HL-60 (cell line): Measurements from ENCODE around the gene CAAP1.
A peak's percentile ranks its signal among the peaks of the same experiment; 100 is the strongest.
"Not testable (repeated sequence)": the region's sequence is repeated elsewhere in the genome, so short reads cannot be mapped to it uniquely, and the experiment has no call there.

Source experiments
- DNase-seq, 2 experiments: peaks; one replicate each; pipeline ENCODE4 v3.0.0-alpha.2; 2010 to 2020; ENCODE audit warnings: low read depth in 1 of 2, low spot score in 1 of 2
- H3K27ac ChIP-seq: fragments of 250-450 bp; sonication (Bioruptor Pico); replicated peaks from 2 replicates; pipeline ENCODE4 v1.5.1; 2020; ENCODE audit warnings: mild to moderate bottlenecking, moderate library complexity
- H3K27me3 ChIP-seq: fragments of 250-450 bp; sonication (Bioruptor Pico); 2 replicates; pipeline ENCODE4 v1.5.1; 2021; ENCODE audit warnings: mild to moderate bottlenecking, moderate library complexity; ENCODE audit not compliant: insufficient read depth, poor library complexity, severe bottlenecking
- H3K4me3 ChIP-seq: replicated peaks from 2 replicates; pipeline ENCODE4 v1.5.1; 2011; ENCODE audit warnings: mild to moderate bottlenecking, control low read depth, low read length; ENCODE audit not compliant: insufficient read depth
- CTCF ChIP-seq: IDR thresholded peaks from one replicate; pipeline ENCODE4 v1.5.1; 2011; ENCODE audit warnings: low read length, control low read depth, inconsistent platforms; ENCODE audit not compliant: insufficient read depth
- GABPA ChIP-seq: IDR thresholded peaks from 2 replicates; pipeline ENCODE4 v1.6.1; 2012; ENCODE audit warnings: low read depth
- POLR2AphosphoS5 ChIP-seq: IDR thresholded peaks from 2 replicates; pipeline ENCODE4 v1.6.1; 2012; ENCODE audit warnings: low read depth
- SPI1 ChIP-seq: IDR thresholded peaks from 2 replicates; pipeline ENCODE4 v1.6.1; 2012; ENCODE audit warnings: low read depth, mild to moderate bottlenecking, borderline replicate concordance
- TF ChIP-seq, protein P1 (sequence below): IDR thresholded peaks from 2 replicates; pipeline ENCODE4 v1.6.1; 2012; ENCODE audit warnings: low read depth; ENCODE audit not compliant: insufficient replicate concordance

The CAAP1 gene

DNA sequence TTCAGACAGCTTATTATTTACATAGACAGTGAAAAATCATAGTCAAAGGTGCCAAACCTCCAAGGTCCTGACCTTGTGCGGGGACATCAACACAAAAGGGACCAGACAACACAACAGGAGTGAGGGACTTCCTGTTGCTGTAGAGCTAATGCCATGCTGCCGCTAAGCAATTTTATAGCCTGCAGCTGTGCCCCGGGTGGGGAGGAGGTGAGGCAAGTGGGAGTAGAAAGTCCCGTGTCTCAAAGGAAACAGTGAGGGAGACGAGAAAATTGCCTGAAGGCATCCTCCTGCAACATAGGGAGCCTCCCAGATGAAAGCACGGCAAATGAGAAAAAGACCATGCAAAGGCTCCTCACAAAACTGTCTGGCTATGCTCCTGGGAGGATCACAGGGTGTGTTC is 58.8 kb downstream of the CAAP1 start:
- Histone ChIP-seq H3K27ac (no peak overlapping the region), H3K27me3 (no peaks in the 10 kb centered on the region), H3K4me3 (no peak overlapping the region)
- TF ChIP-seq CTCF (no peak), SPI1 (no peak), POLR2AphosphoS5 (no peak), GABPA (no peak)
- TF ChIP-seq, protein P1, sequence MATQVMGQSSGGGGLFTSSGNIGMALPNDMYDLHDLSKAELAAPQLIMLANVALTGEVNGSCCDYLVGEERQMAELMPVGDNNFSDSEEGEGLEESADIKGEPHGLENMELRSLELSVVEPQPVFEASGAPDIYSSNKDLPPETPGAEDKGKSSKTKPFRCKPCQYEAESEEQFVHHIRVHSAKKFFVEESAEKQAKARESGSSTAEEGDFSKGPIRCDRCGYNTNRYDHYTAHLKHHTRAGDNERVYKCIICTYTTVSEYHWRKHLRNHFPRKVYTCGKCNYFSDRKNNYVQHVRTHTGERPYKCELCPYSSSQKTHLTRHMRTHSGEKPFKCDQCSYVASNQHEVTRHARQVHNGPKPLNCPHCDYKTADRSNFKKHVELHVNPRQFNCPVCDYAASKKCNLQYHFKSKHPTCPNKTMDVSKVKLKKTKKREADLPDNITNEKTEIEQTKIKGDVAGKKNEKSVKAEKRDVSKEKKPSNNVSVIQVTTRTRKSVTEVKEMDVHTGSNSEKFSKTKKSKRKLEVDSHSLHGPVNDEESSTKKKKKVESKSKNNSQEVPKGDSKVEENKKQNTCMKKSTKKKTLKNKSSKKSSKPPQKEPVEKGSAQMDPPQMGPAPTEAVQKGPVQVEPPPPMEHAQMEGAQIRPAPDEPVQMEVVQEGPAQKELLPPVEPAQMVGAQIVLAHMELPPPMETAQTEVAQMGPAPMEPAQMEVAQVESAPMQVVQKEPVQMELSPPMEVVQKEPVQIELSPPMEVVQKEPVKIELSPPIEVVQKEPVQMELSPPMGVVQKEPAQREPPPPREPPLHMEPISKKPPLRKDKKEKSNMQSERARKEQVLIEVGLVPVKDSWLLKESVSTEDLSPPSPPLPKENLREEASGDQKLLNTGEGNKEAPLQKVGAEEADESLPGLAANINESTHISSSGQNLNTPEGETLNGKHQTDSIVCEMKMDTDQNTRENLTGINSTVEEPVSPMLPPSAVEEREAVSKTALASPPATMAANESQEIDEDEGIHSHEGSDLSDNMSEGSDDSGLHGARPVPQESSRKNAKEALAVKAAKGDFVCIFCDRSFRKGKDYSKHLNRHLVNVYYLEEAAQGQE, result no peak
- no peak for DNase-seq

DNA sequence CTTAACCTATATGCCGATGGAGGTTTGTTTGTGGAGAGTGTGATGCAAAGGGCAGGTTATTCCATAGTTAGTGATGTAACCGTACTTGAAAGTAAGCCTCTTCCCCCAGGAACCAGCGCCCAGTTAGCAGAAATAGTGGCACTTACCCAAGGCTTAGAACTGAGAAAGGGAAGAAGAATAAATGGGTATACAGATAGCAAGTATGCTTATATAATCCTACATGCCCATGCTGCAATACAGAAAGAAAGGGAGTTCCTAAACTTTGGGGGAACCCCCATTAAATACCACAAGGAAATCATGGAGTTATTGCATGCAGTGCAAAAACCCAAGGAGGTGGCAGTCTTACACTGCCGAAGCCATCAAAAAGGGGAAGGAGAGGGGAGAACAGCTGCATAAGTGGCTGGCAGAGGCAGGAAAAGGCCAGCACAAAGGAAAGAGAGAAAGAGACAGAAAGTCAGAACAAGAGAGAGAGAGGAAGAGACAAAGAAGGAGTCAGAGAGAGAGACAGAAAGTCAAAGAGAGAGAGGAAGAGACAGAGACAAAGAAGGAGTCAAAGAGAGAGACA is 64.1 kb downstream of the CAAP1 start:
- not testable (repeated sequence) for H3K27me3 ChIP-seq, H3K4me3 ChIP-seq
- peak overlapping the region; percentile 84 for H3K27ac ChIP-seq
- peak; percentile 37 to 54 for DNase-seq

DNA sequence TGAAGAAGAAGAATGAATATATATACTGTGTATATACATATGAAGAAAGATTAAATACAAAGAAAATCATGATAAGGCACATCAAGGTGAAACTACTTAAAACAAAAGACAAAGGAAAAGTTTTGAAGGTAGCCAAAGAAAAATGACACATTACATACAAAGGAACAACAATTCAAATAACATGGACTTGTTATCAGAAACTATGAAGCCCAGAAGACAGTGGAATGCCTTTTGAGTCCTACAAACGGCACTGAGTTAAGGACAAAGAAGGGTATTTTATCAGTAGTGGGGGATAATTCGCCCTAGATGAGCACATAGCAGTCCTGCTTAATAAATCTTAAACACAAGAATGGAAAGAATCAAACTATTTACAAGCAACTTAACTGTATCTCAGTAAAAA is 77.8 kb downstream of the CAAP1 start:
- TF ChIP-seq, protein P1, result no peak
- TF ChIP-seq CTCF, result no peak
- no peak for TF ChIP-seq SPI1
- no peak for TF ChIP-seq POLR2AphosphoS5
- no peak for TF ChIP-seq GABPA
- no peak overlapping the region for H3K27ac ChIP-seq
- no peak for DNase-seq
- no peaks in the 10 kb centered on the region for H3K27me3 ChIP-seq
- H3K4me3 ChIP-seq, result no peak overlapping the region

- Histone ChIP-seq H3K27ac (no peak overlapping the region), H3K4me3 (no peak overlapping the region), H3K27me3 (no peaks in the 10 kb centered on the region)
- no peak for DNase-seq
- TF ChIP-seq, protein P1, result no peak
- TF ChIP-seq CTCF (no peak), POLR2AphosphoS5 (no peak), GABPA (no peak), SPI1 (no peak)
Measured at GRCh38 chr9:26813247-26813646, 79.4 kb downstream of the CAAP1 start.
